HepG2 (cell line): ENCODE data around the gene SRP68. TPM values are rescaled to one million over a fixed set of nuclear protein-coding genes. Genes with fewer than 3 reads are reported as not detected.
A peak's percentile ranks its signal among the peaks of the same experiment; 100 is the strongest.

Experiments used
- CENPX ChIP-seq: sonication (generic); formaldehyde crosslinking; IDR thresholded peaks from 2 replicates; pipeline ENCODE4 v1.9.0; 2021; ENCODE audit warnings: mild to moderate bottlenecking, missing genetic modification reagents, moderate library complexity
- CREB3 ChIP-seq: sonication (generic); formaldehyde crosslinking; IDR thresholded peaks from 2 replicates; pipeline ENCODE4 v1.5.0; 2020; ENCODE audit warnings: missing genetic modification reagents
- DDIT3 ChIP-seq: sonication (generic); formaldehyde crosslinking; IDR thresholded peaks from 2 replicates; pipeline ENCODE4 v1.4.0; 2020; ENCODE audit warnings: mild to moderate bottlenecking, missing genetic modification reagents
- JUND ChIP-seq: sonication (generic); formaldehyde crosslinking; IDR thresholded peaks from 2 replicates; pipeline ENCODE4 v1.8.0; 2022; ENCODE audit warnings: mild to moderate bottlenecking, missing genetic modification reagents
- NONO ChIP-seq, 2 experiments: fragments of 450-650 bp in 1 of 2; sonication (generic) in 1 of 2; formaldehyde crosslinking in 1 of 2; IDR thresholded peaks in 1 of 2; conservative IDR thresholded peaks in 1 of 2; 2 replicates each; pipeline versions ENCODE4 v1.6.1 to v1.8.0; 2017 to 2022; ENCODE audit warnings: mild to moderate bottlenecking in 1 of 2, missing genetic modification reagents in 1 of 2, moderate library complexity in 1 of 2
- RBM22 ChIP-seq: fragments of 200-400 bp; formaldehyde crosslinking; optimal IDR thresholded peaks from 2 replicates; pipeline ENCODE3; 2017; ENCODE audit warnings: mild to moderate bottlenecking, low read length, moderate library complexity
- SP1 ChIP-seq, 2 experiments: fragments of 450-650 bp in 1 of 2; sonication (generic) in 1 of 2; formaldehyde crosslinking in 1 of 2; IDR thresholded peaks; 2 replicates each; pipeline versions ENCODE4 v1.4.0 to v1.6.1; 2016 to 2020; ENCODE audit warnings: missing genetic modification reagents in 1 of 2
- STAG1 ChIP-seq: sonication (generic); formaldehyde crosslinking; IDR thresholded peaks from 2 replicates; pipeline ENCODE4 v1.4.0; 2020; ENCODE audit warnings: missing genetic modification reagents
- ZNF10 ChIP-seq: sonication (generic); formaldehyde crosslinking; IDR thresholded peaks from 2 replicates; pipeline ENCODE4 v1.4.0; 2020; ENCODE audit warnings: mild to moderate bottlenecking, low read depth, missing genetic modification reagents, borderline replicate concordance
- polyA plus RNA-seq, 8 experiments: library from polyadenylated mRNA; depleted of rRNA in 3 of 8; stranded (reverse) in 7 of 8; unstranded in 1 of 8; fragments of >200 nt; fragmentation: Illumina TruSeq in 4 of 8; extraction: Trizol in 4 of 8; gene quantifications; 2 replicates each; pipeline versions ENCODE4 v1.2.1 to v1.2.3, GENCODE V29; 2011 to 2016; ENCODE audit warnings: low read depth in 4 of 8, missing spikeins in 1 of 8, mixed read lengths in 1 of 8; ENCODE audit not compliant: insufficient read depth in 1 of 8
- total RNA-seq, 5 experiments: library from RNA; depleted of rRNA; stranded (reverse); fragments of >200 nt; fragmentation: Illumina TruSeq; extraction: Trizol; gene quantifications; 2 replicates each; pipeline ENCODE4 v1.2.3, GENCODE V29; 2016; ENCODE audit warnings: low read depth in 1 of 5
- TF ChIP-seq, protein P1 (sequence below): sonication (generic); formaldehyde crosslinking; IDR thresholded peaks from 2 replicates; pipeline ENCODE4 v1.5.1; 2020; ENCODE audit warnings: missing genetic modification reagents, mild to moderate bottlenecking, borderline replicate concordance
- TF ChIP-seq, protein P2 (sequence below): sonication (generic); formaldehyde crosslinking; IDR thresholded peaks from 2 replicates; pipeline ENCODE4 v1.8.0; 2022; ENCODE audit warnings: mild to moderate bottlenecking, missing genetic modification reagents
- TF ChIP-seq, protein P3 (sequence below), 2 experiments: sonication (generic) in 1 of 2; formaldehyde crosslinking in 1 of 2; IDR thresholded peaks; 2 replicates each; pipeline versions ENCODE4 v1.4.0 to v1.6.1; 2016 to 2020; ENCODE audit warnings: borderline replicate concordance in 1 of 2, low read depth in 1 of 2, mild to moderate bottlenecking in 1 of 2, missing genetic modification reagents in 1 of 2
- TF ChIP-seq, protein P4 (sequence below): sonication (generic); formaldehyde crosslinking; IDR thresholded peaks from 2 replicates; pipeline ENCODE4 v1.4.0; 2020; ENCODE audit warnings: missing genetic modification reagents, borderline replicate concordance

SRP68 gene
- total and polyA plus RNA-seq, 2 of the 13 experiments (the other 11 are each of a cell fraction or from before 2014, with no cell fraction given), result 39.8 to 74.3 TPM

DNA sequence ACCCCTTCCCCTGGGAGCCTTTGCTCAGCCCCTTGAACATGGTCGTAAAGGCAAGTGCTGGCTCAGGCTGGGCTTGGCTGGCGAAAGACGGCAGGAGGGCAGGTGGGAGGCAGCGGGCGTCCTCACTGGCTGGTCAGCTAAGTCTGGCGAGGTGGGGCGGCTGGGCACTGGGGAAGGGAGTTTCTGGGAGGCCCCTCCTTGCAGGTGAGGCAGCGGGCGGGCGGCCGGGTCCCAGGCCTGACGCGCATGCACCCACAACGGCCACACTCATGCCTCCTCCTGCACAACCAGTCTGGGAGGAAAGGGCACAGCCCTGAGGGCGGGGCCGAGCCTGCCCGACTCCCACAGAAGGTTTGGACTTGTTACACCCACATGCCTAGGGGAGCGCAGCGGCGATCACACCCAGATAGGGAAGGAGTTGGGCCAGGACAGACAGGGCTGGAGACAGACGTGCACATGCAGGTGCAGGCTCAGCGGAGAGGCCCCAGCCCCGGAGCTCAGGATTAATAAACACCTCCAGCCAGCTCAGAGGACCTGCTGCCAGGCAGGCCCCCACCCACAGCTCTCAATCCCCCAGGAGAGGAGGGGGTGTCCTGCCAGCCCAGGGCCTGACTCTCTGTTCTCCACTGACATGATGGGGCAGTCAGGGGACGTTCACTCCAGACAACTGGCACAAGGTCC, 45.0 kb downstream of the SRP68 start, which contains the start of gene EVPL (continued):
- TF ChIP-seq, protein P1, sequence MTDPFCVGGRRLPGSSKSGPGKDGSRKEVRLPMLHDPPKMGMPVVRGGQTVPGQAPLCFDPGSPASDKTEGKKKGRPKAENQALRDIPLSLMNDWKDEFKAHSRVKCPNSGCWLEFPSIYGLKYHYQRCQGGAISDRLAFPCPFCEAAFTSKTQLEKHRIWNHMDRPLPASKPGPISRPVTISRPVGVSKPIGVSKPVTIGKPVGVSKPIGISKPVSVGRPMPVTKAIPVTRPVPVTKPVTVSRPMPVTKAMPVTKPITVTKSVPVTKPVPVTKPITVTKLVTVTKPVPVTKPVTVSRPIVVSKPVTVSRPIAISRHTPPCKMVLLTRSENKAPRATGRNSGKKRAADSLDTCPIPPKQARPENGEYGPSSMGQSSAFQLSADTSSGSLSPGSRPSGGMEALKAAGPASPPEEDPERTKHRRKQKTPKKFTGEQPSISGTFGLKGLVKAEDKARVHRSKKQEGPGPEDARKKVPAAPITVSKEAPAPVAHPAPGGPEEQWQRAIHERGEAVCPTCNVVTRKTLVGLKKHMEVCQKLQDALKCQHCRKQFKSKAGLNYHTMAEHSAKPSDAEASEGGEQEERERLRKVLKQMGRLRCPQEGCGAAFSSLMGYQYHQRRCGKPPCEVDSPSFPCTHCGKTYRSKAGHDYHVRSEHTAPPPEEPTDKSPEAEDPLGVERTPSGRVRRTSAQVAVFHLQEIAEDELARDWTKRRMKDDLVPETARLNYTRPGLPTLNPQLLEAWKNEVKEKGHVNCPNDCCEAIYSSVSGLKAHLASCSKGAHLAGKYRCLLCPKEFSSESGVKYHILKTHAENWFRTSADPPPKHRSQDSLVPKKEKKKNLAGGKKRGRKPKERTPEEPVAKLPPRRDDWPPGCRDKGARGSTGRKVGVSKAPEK (CRISPR knock-in tag), result no peak; the same call in 1 of the 2 replicates
- 0 out of 2 replicates have a peak, but pooled peaks have one; percentile 24 for TF ChIP-seq CREB3 (CRISPR knock-in tag)
- TF ChIP-seq NONO (IDR thresholded peaks at IDR 0.05), result no peak
- TF ChIP-seq NONO (CRISPR knock-in tag; conservative IDR thresholded peaks at IDR 0.05), result peak; percentile 77
- TF ChIP-seq DDIT3 (CRISPR knock-in tag), result no peak
- TF ChIP-seq, protein P2, sequence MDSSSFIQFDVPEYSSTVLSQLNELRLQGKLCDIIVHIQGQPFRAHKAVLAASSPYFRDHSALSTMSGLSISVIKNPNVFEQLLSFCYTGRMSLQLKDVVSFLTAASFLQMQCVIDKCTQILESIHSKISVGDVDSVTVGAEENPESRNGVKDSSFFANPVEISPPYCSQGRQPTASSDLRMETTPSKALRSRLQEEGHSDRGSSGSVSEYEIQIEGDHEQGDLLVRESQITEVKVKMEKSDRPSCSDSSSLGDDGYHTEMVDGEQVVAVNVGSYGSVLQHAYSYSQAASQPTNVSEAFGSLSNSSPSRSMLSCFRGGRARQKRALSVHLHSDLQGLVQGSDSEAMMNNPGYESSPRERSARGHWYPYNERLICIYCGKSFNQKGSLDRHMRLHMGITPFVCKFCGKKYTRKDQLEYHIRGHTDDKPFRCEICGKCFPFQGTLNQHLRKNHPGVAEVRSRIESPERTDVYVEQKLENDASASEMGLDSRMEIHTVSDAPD (CRISPR knock-in tag), result 0 out of 2 replicates have a peak, but pooled peaks have one; percentile 17
- TF ChIP-seq CENPX (CRISPR knock-in tag), result no peak
- TF ChIP-seq ZNF10 (CRISPR knock-in tag), result no peak
- TF ChIP-seq RBM22, result no peak
- no peak for TF ChIP-seq SP1 (IDR thresholded peaks at IDR 0.05)
- TF ChIP-seq SP1 (CRISPR knock-in tag; IDR thresholded peaks at IDR 0.05), result peak; percentile 77
- TF ChIP-seq, protein P3, sequence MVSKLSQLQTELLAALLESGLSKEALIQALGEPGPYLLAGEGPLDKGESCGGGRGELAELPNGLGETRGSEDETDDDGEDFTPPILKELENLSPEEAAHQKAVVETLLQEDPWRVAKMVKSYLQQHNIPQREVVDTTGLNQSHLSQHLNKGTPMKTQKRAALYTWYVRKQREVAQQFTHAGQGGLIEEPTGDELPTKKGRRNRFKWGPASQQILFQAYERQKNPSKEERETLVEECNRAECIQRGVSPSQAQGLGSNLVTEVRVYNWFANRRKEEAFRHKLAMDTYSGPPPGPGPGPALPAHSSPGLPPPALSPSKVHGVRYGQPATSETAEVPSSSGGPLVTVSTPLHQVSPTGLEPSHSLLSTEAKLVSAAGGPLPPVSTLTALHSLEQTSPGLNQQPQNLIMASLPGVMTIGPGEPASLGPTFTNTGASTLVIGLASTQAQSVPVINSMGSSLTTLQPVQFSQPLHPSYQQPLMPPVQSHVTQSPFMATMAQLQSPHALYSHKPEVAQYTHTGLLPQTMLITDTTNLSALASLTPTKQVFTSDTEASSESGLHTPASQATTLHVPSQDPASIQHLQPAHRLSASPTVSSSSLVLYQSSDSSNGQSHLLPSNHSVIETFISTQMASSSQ (IDR thresholded peaks at IDR 0.05; ENCODE audit: low read depth), result no peak
- TF ChIP-seq, protein P3 (CRISPR knock-in tag; IDR thresholded peaks at IDR 0.05; ENCODE audit: borderline replicate concordance), result no peak
- TF ChIP-seq JUND (CRISPR knock-in tag), result no peak
- TF ChIP-seq, protein P4, sequence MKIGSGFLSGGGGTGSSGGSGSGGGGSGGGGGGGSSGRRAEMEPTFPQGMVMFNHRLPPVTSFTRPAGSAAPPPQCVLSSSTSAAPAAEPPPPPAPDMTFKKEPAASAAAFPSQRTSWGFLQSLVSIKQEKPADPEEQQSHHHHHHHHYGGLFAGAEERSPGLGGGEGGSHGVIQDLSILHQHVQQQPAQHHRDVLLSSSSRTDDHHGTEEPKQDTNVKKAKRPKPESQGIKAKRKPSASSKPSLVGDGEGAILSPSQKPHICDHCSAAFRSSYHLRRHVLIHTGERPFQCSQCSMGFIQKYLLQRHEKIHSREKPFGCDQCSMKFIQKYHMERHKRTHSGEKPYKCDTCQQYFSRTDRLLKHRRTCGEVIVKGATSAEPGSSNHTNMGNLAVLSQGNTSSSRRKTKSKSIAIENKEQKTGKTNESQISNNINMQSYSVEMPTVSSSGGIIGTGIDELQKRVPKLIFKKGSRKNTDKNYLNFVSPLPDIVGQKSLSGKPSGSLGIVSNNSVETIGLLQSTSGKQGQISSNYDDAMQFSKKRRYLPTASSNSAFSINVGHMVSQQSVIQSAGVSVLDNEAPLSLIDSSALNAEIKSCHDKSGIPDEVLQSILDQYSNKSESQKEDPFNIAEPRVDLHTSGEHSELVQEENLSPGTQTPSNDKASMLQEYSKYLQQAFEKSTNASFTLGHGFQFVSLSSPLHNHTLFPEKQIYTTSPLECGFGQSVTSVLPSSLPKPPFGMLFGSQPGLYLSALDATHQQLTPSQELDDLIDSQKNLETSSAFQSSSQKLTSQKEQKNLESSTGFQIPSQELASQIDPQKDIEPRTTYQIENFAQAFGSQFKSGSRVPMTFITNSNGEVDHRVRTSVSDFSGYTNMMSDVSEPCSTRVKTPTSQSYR (CRISPR knock-in tag), result 0 out of 2 replicates have a peak, but pooled peaks have one; percentile 44
- TF ChIP-seq STAG1 (CRISPR knock-in tag), result no peak
